Esophagus squamous epithelium (tissue), 4 donors: ENCODE data around the gene GNG14.

Experiments used
- CTCF ChIP-seq, 6 experiments: fragments of 450-650 bp in 4 of 6; fragments of 200-600 bp in 2 of 6; sonication (generic) in 2 of 6; IDR thresholded peaks; one replicate each; pipeline ENCODE4 v1.5.1; 2016 to 2019; ENCODE audit warnings: antibody characterized with exemption in 6 of 6, mild to moderate bottlenecking in 4 of 6, moderate library complexity in 4 of 6
- POLR2A ChIP-seq, 4 donors: fragments of 450-650 bp; IDR thresholded peaks; one replicate each; pipeline ENCODE4 v1.6.1; 2017; ENCODE audit warnings: antibody characterized with exemption in 4 of 4, mild to moderate bottlenecking in 4 of 4, moderate library complexity in 3 of 4

GRCh38 chr19:12703046-12703445 lies 15.2 kb downstream of the GNG14 start:
- TF ChIP-seq CTCF (IDR thresholded peaks at IDR 0.05) = no peak
- TF ChIP-seq POLR2A (IDR thresholded peaks at IDR 0.05) = no peak
